Adipocyte (in vitro differentiated cells): ENCODE measurements around the gene KRT33A.

Source experiments
- DNase-seq: peaks from one replicate; pipeline ENCODE4 v3.0.0-alpha.2; 2015; ENCODE audit warnings: low read depth
- H3K27me3 ChIP-seq: replicated peaks from 2 replicates; pipeline ENCODE4 v1.7.0; 2013; ENCODE audit warnings: mild to moderate bottlenecking, low read length, moderate library complexity; ENCODE audit not compliant: control insufficient read depth, insufficient read depth
- H3K36me3 ChIP-seq: 2 replicates; pipeline ENCODE4 v1.7.0; 2013; ENCODE audit warnings: low read length, mild to moderate bottlenecking, moderate library complexity; ENCODE audit not compliant: control insufficient read depth, insufficient read depth, severe bottlenecking
- H3K4me1 ChIP-seq: 2 replicates; pipeline ENCODE4 v1.7.0; 2013; ENCODE audit warnings: mild to moderate bottlenecking, low read length, moderate library complexity; ENCODE audit not compliant: control insufficient read depth, insufficient read depth
- H3K4me3 ChIP-seq: 2 replicates; pipeline ENCODE4 v1.7.0; 2013; ENCODE audit warnings: mild to moderate bottlenecking, low read length, moderate library complexity
- H3K9ac ChIP-seq: 2 replicates; pipeline ENCODE4 v1.7.0; 2013; ENCODE audit warnings: mild to moderate bottlenecking, low read length, moderate library complexity
- H3K9me3 ChIP-seq: 2 replicates; pipeline ENCODE4 v1.7.0; 2013; ENCODE audit warnings: mild to moderate bottlenecking, low read length, moderate library complexity; ENCODE audit not compliant: control insufficient read depth

Gene KRT33A

DNA sequence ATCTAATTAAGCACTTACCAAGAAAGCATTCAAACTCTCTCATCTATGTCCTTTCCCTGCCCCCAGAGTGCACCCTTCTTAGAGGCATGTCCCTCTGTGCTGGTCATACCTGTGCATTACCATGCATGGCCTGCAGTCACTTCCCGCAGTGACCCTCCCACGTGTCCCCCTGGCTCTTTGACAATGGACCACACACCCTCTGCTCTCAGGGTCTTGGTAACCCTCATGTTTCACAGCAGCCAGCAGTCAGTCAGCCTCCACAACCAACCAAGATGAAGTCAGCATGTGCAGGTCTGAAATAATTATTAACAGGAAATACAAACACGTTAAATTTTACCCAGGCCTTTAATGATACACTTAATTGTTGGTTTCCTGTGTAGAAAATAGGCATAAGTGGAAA is 10.1 kb downstream of the KRT33A start:
- Histone ChIP-seq H3K4me3 (no peak overlapping the region), H3K9me3 (peaks cover 26% of the 10 kb centered on the region), H3K4me1 (peaks cover 5% of the 10 kb centered on the region), H3K36me3 (no peaks in the 10 kb centered on the region), H3K27me3 (peaks cover 14% of the 10 kb centered on the region), H3K9ac (no peak overlapping the region)
- DNase-seq = no peak

DNA sequence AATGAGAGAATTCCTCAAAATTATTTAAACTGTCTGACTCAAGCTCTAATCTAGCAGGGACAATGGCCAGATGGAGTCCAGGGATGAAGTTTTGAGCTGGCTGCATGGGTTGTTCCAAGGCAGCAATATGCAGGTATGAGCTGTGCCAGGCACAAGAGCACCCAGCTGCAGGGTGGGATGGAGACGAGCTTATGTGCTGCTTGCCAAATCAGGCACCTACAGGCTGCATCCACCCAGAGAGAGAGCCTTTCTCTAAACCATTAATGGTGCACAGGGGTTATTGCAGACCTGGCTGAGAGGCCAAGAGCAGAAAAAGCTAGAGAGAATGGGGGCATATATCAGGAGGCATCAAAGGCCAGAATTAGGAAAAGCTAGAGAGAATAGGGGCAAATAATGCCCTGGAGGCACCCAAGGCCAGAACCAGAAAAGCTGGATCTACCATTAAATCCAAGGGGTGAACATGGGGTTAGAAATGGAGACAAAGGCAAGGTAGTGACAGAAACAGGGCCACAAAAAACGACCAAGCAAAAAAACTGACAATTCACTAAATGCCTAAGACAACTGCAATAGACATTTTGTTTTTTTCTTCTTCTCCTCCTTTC is 11.0 kb downstream of the KRT33A start:
- H3K4me1 ChIP-seq = peaks cover 5% of the 10 kb centered on the region
- no peak overlapping the region for H3K4me3 ChIP-seq
- H3K36me3 ChIP-seq = no peaks in the 10 kb centered on the region
- peaks cover 19% of the 10 kb centered on the region for H3K27me3 ChIP-seq
- peaks cover 26% of the 10 kb centered on the region for H3K9me3 ChIP-seq
- DNase-seq = no peak
- no peak overlapping the region for H3K9ac ChIP-seq

DNA sequence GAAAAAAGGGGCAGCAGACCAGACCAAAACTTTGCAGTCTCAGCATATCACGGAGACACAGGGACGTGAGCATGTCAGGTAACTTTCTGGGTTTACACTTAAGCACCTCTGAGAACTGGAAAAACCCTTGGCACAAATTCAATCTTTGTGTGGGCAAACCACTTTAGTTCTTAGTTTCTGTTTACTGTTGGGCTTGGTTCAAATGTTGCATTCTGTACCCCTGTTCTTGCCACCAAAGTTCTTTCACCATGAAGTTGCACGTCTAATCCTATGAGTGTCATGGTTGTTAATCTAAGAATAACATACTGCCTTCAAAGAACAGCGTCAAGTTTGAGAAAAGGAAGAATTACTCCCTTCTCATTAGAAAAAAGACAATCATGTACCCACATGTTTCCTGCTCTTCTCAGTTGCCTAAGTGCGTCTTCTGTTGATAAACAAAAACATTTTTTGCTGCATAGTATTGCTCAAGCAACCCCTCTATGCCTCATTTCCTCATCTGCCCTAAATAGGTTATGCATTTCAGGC is 11.6 kb downstream of the KRT33A start:
- peak; percentile 46 for DNase-seq
- no peak overlapping the region for H3K4me3 ChIP-seq
- H3K4me1 ChIP-seq = peaks cover 5% of the 10 kb centered on the region
- no peaks in the 10 kb centered on the region for H3K36me3 ChIP-seq
- no peak overlapping the region for H3K9ac ChIP-seq
- H3K27me3 ChIP-seq = peaks cover 25% of the 10 kb centered on the region
- H3K9me3 ChIP-seq = peaks cover 26% of the 10 kb centered on the region

DNA sequence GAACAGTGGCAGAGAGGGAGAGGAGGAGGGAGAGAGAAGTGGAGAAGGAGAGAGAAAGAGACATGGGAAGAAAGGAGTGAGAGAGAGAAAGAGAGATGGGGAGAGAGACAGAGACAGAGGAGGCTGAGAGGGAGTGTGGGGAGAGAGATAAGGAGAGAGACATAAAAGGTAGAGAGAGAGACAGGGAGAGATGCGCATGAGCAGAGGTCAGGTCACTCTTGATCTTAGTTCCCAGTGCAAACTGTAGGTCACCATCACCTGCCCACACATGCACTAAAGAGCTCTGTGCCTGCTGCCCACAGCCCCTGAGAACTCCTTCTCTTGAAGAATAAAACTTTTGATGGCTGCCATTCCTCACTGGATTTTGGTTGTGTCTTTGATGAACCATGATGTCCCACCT is 14.9 kb downstream of the KRT33A start:
- Histone ChIP-seq H3K4me1 (peaks cover 5% of the 10 kb centered on the region), H3K4me3 (no peak overlapping the region), H3K27me3 (peaks cover 19% of the 10 kb centered on the region), H3K9me3 (no peaks in the 10 kb centered on the region), H3K9ac (no peak overlapping the region), H3K36me3 (no peaks in the 10 kb centered on the region)
- DNase-seq = no peak

DNA sequence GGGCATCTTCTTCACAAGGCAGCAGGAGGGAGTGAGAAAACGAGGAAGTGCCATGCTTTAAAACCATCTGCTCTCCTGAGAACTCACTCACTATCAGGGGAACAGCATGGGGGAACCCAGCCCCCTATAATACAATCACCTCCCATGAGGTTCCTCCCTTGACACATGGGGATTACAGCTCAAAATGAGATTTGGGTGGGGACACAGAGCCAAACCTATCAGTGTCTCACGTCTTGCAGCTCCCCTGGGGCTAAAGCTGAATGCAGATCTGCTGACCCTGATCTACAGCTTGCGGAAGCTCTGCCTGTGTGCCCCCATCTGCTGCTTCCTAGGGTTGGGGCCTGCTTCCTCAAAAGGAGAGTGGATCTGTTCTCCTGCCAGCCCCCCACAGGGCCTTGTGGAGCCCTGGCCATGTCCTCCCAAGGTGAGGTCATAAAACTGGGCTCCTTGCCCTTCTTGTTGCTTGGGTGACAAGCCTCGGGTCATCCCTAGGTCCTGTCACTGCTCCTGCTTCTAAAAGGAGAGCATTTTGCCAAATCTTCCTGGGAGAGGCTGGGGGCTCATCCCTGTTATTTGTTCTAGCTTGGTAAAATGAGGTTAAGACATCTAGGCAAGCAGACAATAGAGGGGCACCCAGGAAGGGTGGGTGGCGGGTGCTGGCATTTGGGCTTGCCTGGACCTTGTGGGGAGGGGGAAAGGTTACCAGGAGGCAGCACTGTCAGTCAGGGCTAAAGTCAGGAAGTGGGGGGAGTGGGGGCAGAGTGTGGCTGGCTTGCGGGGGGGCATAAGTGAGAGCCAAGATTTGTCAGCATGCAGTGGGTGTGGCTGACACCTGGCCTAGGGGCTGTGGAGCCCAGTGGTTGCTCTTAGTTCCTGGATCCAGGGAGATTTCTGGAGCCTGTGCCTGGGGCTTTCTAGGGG is 16.0 kb downstream of the KRT33A start:
- H3K27me3 ChIP-seq = peaks cover 15% of the 10 kb centered on the region
- no peak for DNase-seq
- no peak overlapping the region for H3K4me3 ChIP-seq
- H3K4me1 ChIP-seq = peaks cover 5% of the 10 kb centered on the region
- no peak overlapping the region for H3K9ac ChIP-seq
- no peaks in the 10 kb centered on the region for H3K36me3 ChIP-seq
- no peaks in the 10 kb centered on the region for H3K9me3 ChIP-seq

DNA sequence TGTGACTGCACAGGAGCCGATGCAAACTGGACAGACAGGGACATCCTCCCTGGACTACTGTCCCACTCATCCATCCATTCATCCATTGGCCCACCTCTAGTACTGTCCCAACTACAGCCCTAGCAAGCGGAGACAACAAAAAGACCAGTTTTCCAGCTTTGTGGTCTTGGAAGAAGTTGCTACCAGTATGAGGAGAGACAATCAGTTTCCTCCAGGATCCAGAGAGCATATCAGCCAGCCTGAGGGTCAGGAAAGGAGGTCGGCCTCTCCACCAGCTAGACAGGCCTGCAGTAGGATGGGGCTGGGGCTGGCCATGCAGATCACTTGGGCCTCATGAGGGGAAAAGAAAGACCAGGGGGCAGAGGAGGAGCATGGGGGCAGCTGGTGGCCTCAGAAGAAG is 16.8 kb downstream of the KRT33A start:
- no peak for DNase-seq
- Histone ChIP-seq H3K4me1 (no peaks in the 10 kb centered on the region), H3K4me3 (no peak overlapping the region), H3K9me3 (no peaks in the 10 kb centered on the region), H3K36me3 (no peaks in the 10 kb centered on the region), H3K27me3 (peaks cover 12% of the 10 kb centered on the region), H3K9ac (no peak overlapping the region)

DNA sequence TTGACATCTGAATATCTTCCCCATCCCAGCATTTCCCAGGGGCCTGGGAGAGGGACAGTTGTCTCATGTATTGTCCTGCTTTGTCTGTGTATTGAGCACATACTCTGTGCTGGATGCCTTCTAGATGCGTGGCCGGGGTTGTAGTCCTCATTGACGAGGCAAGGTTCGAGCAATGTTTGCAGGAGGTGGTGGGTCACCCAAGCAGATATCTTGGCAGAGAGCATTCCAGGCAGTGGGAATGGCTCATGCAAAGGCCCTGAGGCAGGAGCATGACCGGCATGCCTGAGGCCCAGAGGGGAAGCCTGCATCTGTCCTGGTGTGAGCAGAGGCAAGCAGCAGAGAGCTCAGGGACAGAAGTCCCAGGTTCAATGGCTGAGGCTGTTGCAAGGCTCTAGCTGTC is 17.5 kb downstream of the KRT33A start:
- Histone ChIP-seq H3K4me1 (no peaks in the 10 kb centered on the region), H3K9me3 (no peaks in the 10 kb centered on the region), H3K4me3 (no peak overlapping the region), H3K9ac (no peak overlapping the region), H3K27me3 (peaks cover 12% of the 10 kb centered on the region), H3K36me3 (no peaks in the 10 kb centered on the region)
- no peak for DNase-seq

DNA sequence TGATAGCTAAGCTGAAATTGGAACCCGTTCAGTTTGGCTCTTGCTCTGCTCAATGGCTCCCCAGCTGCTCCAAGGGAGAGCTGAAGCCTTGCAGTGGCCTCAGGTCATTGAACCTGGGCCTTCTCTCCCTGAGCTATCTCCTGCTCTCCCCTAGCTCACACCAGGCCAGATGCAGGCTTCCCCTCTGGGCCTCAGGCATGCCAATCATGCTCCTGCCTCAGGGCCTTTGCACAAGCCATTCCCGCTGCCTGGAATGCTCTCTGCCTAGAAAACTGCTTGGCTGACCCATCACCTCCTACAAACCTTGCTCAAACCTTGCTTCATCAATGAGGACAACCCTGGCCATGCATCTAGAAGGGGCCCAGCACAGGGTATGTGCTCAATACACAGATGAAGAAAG is 18.4 kb downstream of the KRT33A start:
- no peak for DNase-seq

DNA sequence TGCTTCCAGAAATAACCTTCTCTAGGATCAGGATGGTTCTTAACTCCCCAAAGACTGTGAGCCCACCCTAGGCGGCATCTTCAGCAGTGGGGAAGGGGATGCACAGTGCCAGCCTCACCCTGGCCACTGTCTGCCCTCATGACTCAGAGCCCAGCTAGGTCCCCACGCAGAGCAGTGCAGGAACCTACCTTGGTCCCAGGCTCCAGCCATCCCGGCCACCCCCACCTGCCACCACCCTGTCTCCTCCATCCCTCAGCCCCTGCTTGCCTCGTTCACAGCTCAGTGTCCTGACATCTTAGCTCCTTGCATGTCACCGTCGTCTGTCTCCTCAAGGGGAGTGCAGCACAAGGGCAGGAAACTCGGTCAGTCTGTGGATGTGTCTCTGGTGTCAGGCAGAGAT is 19.0 kb downstream of the KRT33A start:
- Histone ChIP-seq H3K4me1 (no peaks in the 10 kb centered on the region), H3K27me3 (peaks cover 12% of the 10 kb centered on the region), H3K36me3 (no peaks in the 10 kb centered on the region), H3K9me3 (no peaks in the 10 kb centered on the region), H3K9ac (no peak overlapping the region), H3K4me3 (no peak overlapping the region)
- no peak for DNase-seq

More for the DNA sequence above, 18.4 kb downstream of the KRT33A start:
- Histone ChIP-seq H3K4me1 (no peaks in the 10 kb centered on the region), H3K36me3 (no peaks in the 10 kb centered on the region), H3K9ac (no peak overlapping the region), H3K4me3 (no peak overlapping the region), H3K9me3 (no peaks in the 10 kb centered on the region), H3K27me3 (peaks cover 12% of the 10 kb centered on the region)

DNA sequence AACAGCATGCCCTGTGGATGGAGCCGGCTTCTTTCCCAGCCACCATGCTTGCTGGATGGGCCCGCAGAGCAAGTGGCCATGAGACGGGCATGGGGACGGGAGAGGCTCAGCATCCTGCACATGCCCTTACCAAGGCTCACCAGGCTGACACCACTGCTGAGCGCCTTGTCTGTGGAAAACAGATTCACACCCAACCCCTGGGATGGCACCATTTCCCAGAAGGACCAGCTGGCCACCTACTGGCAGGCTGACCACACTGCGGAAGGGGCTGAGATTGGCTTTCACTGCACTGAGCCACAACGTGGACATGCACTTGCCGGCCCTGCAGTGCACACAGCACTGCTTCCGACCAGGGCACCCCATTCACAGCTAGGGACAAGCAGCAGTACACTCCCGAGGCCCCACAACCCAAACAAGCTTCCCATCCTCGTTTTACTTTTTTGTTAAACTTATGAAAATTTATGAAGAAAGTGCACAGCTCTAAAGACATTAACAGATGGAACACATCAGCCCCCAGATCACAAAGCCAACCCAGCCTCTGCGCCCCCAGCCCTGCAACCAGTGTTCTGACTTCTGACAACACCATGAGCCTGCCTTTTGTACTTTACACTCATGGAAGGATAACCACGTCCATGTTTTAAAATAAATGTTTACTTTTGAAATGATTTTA is 21.2 kb downstream of the KRT33A start:
- no peaks in the 10 kb centered on the region for H3K9me3 ChIP-seq
- H3K4me3 ChIP-seq = no peak overlapping the region
- H3K4me1 ChIP-seq = no peaks in the 10 kb centered on the region
- H3K9ac ChIP-seq = no peak overlapping the region
- peaks cover 4% of the 10 kb centered on the region for H3K27me3 ChIP-seq
- peak; percentile 78 for DNase-seq
- no peaks in the 10 kb centered on the region for H3K36me3 ChIP-seq

DNA sequence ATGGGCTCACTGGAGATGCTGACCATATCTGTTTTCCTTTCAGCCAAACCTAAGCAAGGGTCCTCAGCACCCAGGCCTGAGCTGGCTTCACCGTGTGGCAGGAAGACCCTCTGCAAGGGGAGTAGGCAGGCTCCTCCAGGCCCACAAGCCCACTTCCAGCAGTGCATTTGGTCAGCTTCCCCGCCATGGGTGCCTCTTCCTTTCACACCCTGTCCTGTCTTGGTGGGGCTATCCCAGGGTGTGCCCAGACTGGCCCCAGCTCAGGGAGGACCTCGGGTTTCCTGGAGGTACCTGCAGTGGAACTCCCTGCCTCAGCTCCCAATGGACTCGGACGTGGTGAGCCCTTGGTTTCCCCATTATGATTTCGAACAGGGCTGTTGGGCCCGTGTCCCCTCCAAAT is 22.4 kb downstream of the KRT33A start:
- Histone ChIP-seq H3K4me1 (no peaks in the 10 kb centered on the region), H3K9me3 (no peaks in the 10 kb centered on the region), H3K36me3 (no peaks in the 10 kb centered on the region), H3K9ac (no peak overlapping the region), H3K4me3 (no peak overlapping the region), H3K27me3 (no peaks in the 10 kb centered on the region)
- DNase-seq = no peak
